ENCODE results near the gene MTCH1. TPM values are rescaled to one million over a fixed set of nuclear protein-coding genes. Genes with fewer than 3 reads are reported as not detected.
A peak's percentile ranks its signal among the peaks of the same experiment; 100 is the strongest.
"Not testable (repeated sequence)": the region's sequence is repeated elsewhere in the genome, so short reads cannot be mapped to it uniquely, and the experiment has no call there.

The MTCH1 gene
- total RNA-seq, 1 donor from 2014 or later, result 163 TPM

GRCh38 chr6:37004044-37004980, 18.3 kb upstream of the MTCH1 start:
- no peaks in the 10 kb centered on the region for H3K9me3 Mint-ChIP-seq
- DNase-seq (ENCODE audit: extremely low spot score, unreplicated experiment), result no peak
- H3K4me1 Mint-ChIP-seq (ENCODE audit: unreplicated experiment), result peaks cover 4% of the 10 kb centered on the region
- no peak for TF ChIP-seq CTCF (conservative IDR thresholded peaks at IDR 0.05)
- H3K4me3 Mint-ChIP-seq, result no peak overlapping the region
- no peaks in the 10 kb centered on the region for H3K36me3 Mint-ChIP-seq
- H3K27me3 Mint-ChIP-seq, result peaks cover 6% of the 10 kb centered on the region
- no peak overlapping the region for H3K27ac Mint-ChIP-seq

- peaks cover 18% of the 10 kb centered on the region for H3K4me1 Mint-ChIP-seq (ENCODE audit: unreplicated experiment)
- no peaks in the 10 kb centered on the region for H3K36me3 Mint-ChIP-seq
- no peak overlapping the region for H3K4me3 Mint-ChIP-seq
- H3K27me3 Mint-ChIP-seq, result peaks cover 6% of the 10 kb centered on the region
- H3K9me3 Mint-ChIP-seq, result no peaks in the 10 kb centered on the region
- no peak for TF ChIP-seq CTCF (conservative IDR thresholded peaks at IDR 0.05)
- no peak for DNase-seq (ENCODE audit: extremely low spot score, unreplicated experiment)
- no peak overlapping the region for H3K27ac Mint-ChIP-seq
Observed at GRCh38 chr6:36999751-37000125, 13.7 kb upstream of the MTCH1 start.

GRCh38 chr6:36999061-36999750, 13.2 kb upstream of the MTCH1 start:
- H3K27ac Mint-ChIP-seq, result no peak overlapping the region

GRCh38 chr6:36998723-36999038, 12.7 kb upstream of the MTCH1 start:
- H3K36me3 Mint-ChIP-seq, result no peaks in the 10 kb centered on the region
- H3K9me3 Mint-ChIP-seq, result no peaks in the 10 kb centered on the region
- peaks cover 6% of the 10 kb centered on the region for H3K27me3 Mint-ChIP-seq
- no peak overlapping the region for H3K4me3 Mint-ChIP-seq
- no peak for DNase-seq (ENCODE audit: extremely low spot score, unreplicated experiment)
- peaks cover 18% of the 10 kb centered on the region for H3K4me1 Mint-ChIP-seq (ENCODE audit: unreplicated experiment)
- TF ChIP-seq CTCF (conservative IDR thresholded peaks at IDR 0.05), result no peak
- H3K27ac Mint-ChIP-seq, result peak overlapping the region; percentile 51

More at GRCh38 chr6:36999061-36999750, 13.2 kb upstream of the MTCH1 start:
- DNase-seq (ENCODE audit: extremely low spot score, unreplicated experiment), result no peak
- Mint-ChIP-seq H3K27me3 (peaks cover 6% of the 10 kb centered on the region), H3K36me3 (no peaks in the 10 kb centered on the region), H3K9me3 (no peaks in the 10 kb centered on the region), H3K4me3 (no peak overlapping the region), H3K4me1 (ENCODE audit: unreplicated experiment) (peaks cover 18% of the 10 kb centered on the region)
- TF ChIP-seq CTCF (conservative IDR thresholded peaks at IDR 0.05), result no peak

- Mint-ChIP-seq H3K4me3 (no peak overlapping the region), H3K27ac (peak overlapping the region; percentile 51), H3K36me3 (no peaks in the 10 kb centered on the region), H3K27me3 (peaks cover 11% of the 10 kb centered on the region), H3K4me1 (ENCODE audit: unreplicated experiment) (peaks cover 18% of the 10 kb centered on the region), H3K9me3 (no peaks in the 10 kb centered on the region)
- no peak for TF ChIP-seq CTCF (conservative IDR thresholded peaks at IDR 0.05)
- no peak for DNase-seq (ENCODE audit: extremely low spot score, unreplicated experiment)
Observed at GRCh38 chr6:36997811-36998722, 12.1 kb upstream of the MTCH1 start.

- DNase-seq (ENCODE audit: extremely low spot score, unreplicated experiment); H3K27me3 Mint-ChIP-seq; H3K36me3 Mint-ChIP-seq; H3K27ac Mint-ChIP-seq; H3K9me3 Mint-ChIP-seq; H3K4me3 Mint-ChIP-seq: not testable (repeated sequence)
- peaks cover 14% of the 10 kb centered on the region for H3K4me1 Mint-ChIP-seq (ENCODE audit: unreplicated experiment)
Observed at GRCh38 chr6:36990401-36990800, 4.4 kb upstream of the MTCH1 start.
